Measurements from ENCODE around the gene MMADHC. TPM values are rescaled to one million over a fixed set of nuclear protein-coding genes. Genes with fewer than 3 reads are reported as not detected.
"Not testable (repeated sequence)": the region's sequence is repeated elsewhere in the genome, so short reads cannot be mapped to it uniquely, and the experiment has no call there.

MMADHC gene
- total and polyA plus RNA-seq, 9 of the 15 experiments (the other 6 are each of a cell fraction or from before 2014, with no cell fraction given) = 187 to 850 (median 271) TPM

DNA sequence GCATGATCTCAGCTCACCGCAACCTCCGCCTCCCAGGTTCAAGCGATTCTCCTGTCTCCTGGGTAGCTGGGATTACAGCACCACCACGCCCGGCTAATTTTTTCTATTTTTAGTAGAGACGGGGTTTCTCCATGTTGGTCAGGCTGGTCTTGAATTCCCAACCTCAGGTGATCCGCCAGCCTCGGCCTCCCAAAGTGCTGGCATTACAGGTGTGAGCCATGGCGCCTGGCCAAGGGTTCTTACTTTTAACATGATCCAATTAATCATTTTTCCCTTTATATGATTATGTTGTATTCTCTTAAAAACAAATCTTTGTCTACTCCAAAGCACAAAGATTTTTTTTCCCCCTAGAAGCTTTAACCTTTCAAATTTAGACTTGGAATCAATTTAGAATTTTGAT, 21.9 kb downstream of the MMADHC start:
- H4K20me1 ChIP-seq (replicated peaks; ENCODE audit: control insufficient read depth, insufficient read depth, low read length); H3K79me2 ChIP-seq (ENCODE audit: control insufficient read depth, insufficient read depth, low read length); H3K9me1 ChIP-seq (ENCODE audit: control insufficient read depth, insufficient read depth, low read length); H3K4me2 ChIP-seq (ENCODE audit: insufficient read depth, low read length); H3K27me3 ChIP-seq (ENCODE audit: control insufficient read depth in 2 of 2, insufficient read depth in 2 of 2, low read length in 2 of 2); H3K9ac ChIP-seq (ENCODE audit: insufficient read depth in 1 of 2, low read depth in 2 of 2, low read length in 2 of 2); H3K9me3 ChIP-seq (replicated peaks; ENCODE audit: control insufficient read depth, insufficient read depth, low read depth, low read length); FAIRE-seq; H3K4me1 ChIP-seq (replicated peaks in 1 of 2; ENCODE audit: control insufficient read depth in 2 of 2, insufficient read depth in 2 of 2, low read length in 2 of 2); BruUV-seq (replicated peaks); H2AFZ ChIP-seq (ENCODE audit: low read depth, low read length); ATAC-seq; DNase-seq (ENCODE audit: extremely low read depth in 1 of 4, low spot score in 3 of 4); H3K27ac ChIP-seq (ENCODE audit: extremely low read depth, low read depth, low read length); H3K4me3 ChIP-seq: not testable (repeated sequence)
- intact Hi-C loops (cut with micrococcal nuclease) (loop anchor here (10.0 kb wide), 3 partner anchors 251 to 921 kb away; partner anchors contain the start of gene EPC2), in situ Hi-C loops (cut with MboI) (loop anchor here (25.0 kb wide), 1 partner anchor 903 kb away; no protein-coding TSS in a partner anchor)
- POLR2A ChIA-PET = interaction anchor here (1.0 kb wide), 1 partner anchor 8 kb away, joined by 3 read pairs; no protein-coding TSS in a partner anchor
- CTCF ChIA-PET (ENCODE audit: low intra/inter-chr PET ratio) = interaction anchor here (1.1 kb wide), 1 partner anchor 9 kb away, joined by 3 read pairs; no protein-coding TSS in a partner anchor
- peak; percentile 46; the same call in 1 of the 2 replicates for TF ChIP-seq SUPT5H (IDR thresholded peaks at IDR 0.05)
- peaks cover 44% of the 10 kb centered on the region for H3K36me3 ChIP-seq (ENCODE audit: control insufficient read depth, insufficient read depth, low read length)
- 91% methylated on average over 9 of the region's 9 CpGs for WGBS (ENCODE audit: insufficient coverage, low coverage, missing lambda C conversion rate)

DNA sequence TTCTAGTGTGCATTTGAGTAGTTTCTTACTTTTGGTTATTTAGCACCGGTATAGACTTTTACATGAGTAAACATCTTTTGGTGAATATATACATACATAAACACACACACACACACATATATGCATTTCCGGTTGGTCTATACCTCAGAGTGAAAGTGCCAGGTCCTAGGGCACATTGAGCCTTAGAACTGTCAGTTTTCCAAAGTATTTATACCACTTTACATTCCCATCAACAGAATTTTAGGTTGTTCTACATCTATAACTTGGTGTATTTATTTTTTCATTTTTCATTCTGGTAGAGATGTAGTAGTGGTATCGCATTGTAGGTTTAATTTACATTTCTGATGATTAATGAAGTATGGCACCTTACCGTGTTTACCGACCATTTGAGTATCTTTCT, 22.6 kb downstream of the MMADHC start:
- H3K9ac ChIP-seq (ENCODE audit: insufficient read depth in 1 of 2, low read depth in 2 of 2, low read length in 2 of 2) = no peak overlapping the region
- in situ Hi-C loops (cut with MboI) = loop anchor here (5.0 to 25.0 kb wide), 2 partner anchors 548 to 903 kb away; no protein-coding TSS in a partner anchor

More for the DNA sequence above, 22.6 kb downstream of the MMADHC start:
- FAIRE-seq (no peak), ATAC-seq (peak; percentile 13; the same call in 1 of the 3 replicates), DNase-seq (ENCODE audit: extremely low read depth in 1 of 4, low spot score in 3 of 4) (no peak)
- H3K27ac ChIP-seq (ENCODE audit: extremely low read depth, low read depth, low read length) = no peak overlapping the region
- H3K79me2 ChIP-seq (ENCODE audit: control insufficient read depth, insufficient read depth, low read length) = no peaks in the 10 kb centered on the region
- H3K4me1 ChIP-seq (replicated peaks in 1 of 2; ENCODE audit: control insufficient read depth in 2 of 2, insufficient read depth in 2 of 2, low read length in 2 of 2) = no peaks in the 10 kb centered on the region
- no peak overlapping the region for H3K4me2 ChIP-seq (ENCODE audit: insufficient read depth, low read length)
- no TSS peak for BruUV-seq (replicated peaks)
- no peaks in the 10 kb centered on the region for H4K20me1 ChIP-seq (replicated peaks; ENCODE audit: control insufficient read depth, insufficient read depth, low read length)
- POLR2A ChIA-PET = interaction anchor here (1.0 kb wide), 1 partner anchor 9 kb away, joined by 3 read pairs; no protein-coding TSS in a partner anchor
- no peak overlapping the region for H3K4me3 ChIP-seq
- WGBS (ENCODE audit: insufficient coverage, low coverage, missing lambda C conversion rate) = 80% methylated on average over 5 of the region's 5 CpGs
- TF ChIP-seq ZNF3 (CRISPR knock-in tag; IDR thresholded peaks at IDR 0.05) (no peak), POLR2AphosphoS2 (IDR thresholded peaks at IDR 0.05; ENCODE audit: low read length) (0 out of 2 replicates have a peak, but pooled peaks have one; percentile 73), EWSR1 (IDR thresholded peaks at IDR 0.05; ENCODE audit: borderline replicate concordance, low read depth, partially characterized antibody) (peak; percentile 82)
- peaks cover 38% of the 10 kb centered on the region for H3K36me3 ChIP-seq (ENCODE audit: control insufficient read depth, insufficient read depth, low read length)
- no peaks in the 10 kb centered on the region for H3K27me3 ChIP-seq (ENCODE audit: control insufficient read depth in 2 of 2, insufficient read depth in 2 of 2, low read length in 2 of 2)
- no peak overlapping the region for H2AFZ ChIP-seq (ENCODE audit: low read depth, low read length)
- no peaks in the 10 kb centered on the region for H3K9me3 ChIP-seq (replicated peaks; ENCODE audit: control insufficient read depth, insufficient read depth, low read depth, low read length)
- CTCF ChIA-PET (ENCODE audit: low intra/inter-chr PET ratio) = no interaction called here
- H3K9me1 ChIP-seq (ENCODE audit: control insufficient read depth, insufficient read depth, low read length) = no peaks in the 10 kb centered on the region
- intact Hi-C loops (cut with micrococcal nuclease) = loop anchor here (10.0 kb wide), 3 partner anchors 250 to 920 kb away; partner anchors contain the start of gene EPC2

Data from K562 (cell line).